HG03175 (cell line): ENCODE measurements around the gene TGIF2LY.
"Not testable (repeated sequence)": the region's sequence is repeated elsewhere in the genome, so short reads cannot be mapped to it uniquely, and the experiment has no call there.

Source experiments
- ATAC-seq: cut with Tn5 transposase; IDR thresholded peaks from one replicate; pipeline ENCODE4 v1.9.1; 2021; ENCODE audit warnings: mild to moderate bottlenecking, moderate library complexity; ENCODE audit not compliant: unreplicated experiment

TGIF2LY gene

DNA sequence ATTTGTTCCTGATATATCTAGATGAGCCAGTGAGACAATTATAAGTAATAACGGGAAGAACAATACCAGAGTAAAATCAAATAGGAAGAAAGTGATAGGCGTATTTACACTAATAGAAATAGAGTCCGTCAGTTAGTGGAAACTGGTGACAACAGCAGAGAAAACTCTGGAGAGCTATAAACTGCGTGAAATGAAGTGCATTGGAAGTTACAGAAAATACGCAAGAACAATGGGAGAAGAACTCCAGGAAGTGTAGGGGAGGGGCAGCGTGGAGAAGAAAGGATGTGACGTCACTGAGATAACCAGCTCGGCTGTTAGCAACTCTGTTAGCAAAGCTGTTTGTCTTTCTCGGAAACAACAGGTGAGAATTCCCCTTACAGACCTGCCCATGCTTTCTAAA lies at the start of gene TGIF2LY:
TSS of gene TGIF2LY (plus strand) at position 301 of the 400 bp plus-strand sequence. CDS start 178 bp downstream, outside the sequence.
- ATAC-seq: not testable (repeated sequence)
